Choroid plexus epithelial cell (primary cell): Measurements from ENCODE around the gene CMTM8.

ENCODE experiments used
- DNase-seq: peaks from one replicate; pipeline ENCODE4 v3.0.0-alpha.2; 2010; ENCODE audit warnings: low read depth
- H3K4me3 ChIP-seq: 2 replicates; pipeline ENCODE4 v1.5.1; 2011; ENCODE audit warnings: low read depth, mild to moderate bottlenecking, control low read depth, low read length, moderate library complexity
- CTCF ChIP-seq: conservative IDR thresholded peaks from 2 replicates; pipeline ENCODE4 v1.5.1; 2011; ENCODE audit warnings: low read depth, mild to moderate bottlenecking, control low read depth, inconsistent platforms, low read length, moderate library complexity

CMTM8 gene

GRCh38 chr3:32372213-32372490 is 133.7 kb downstream of the CMTM8 start:
- no peak overlapping the region for H3K4me3 ChIP-seq
- no peak for DNase-seq
- no peak for TF ChIP-seq CTCF

DNA sequence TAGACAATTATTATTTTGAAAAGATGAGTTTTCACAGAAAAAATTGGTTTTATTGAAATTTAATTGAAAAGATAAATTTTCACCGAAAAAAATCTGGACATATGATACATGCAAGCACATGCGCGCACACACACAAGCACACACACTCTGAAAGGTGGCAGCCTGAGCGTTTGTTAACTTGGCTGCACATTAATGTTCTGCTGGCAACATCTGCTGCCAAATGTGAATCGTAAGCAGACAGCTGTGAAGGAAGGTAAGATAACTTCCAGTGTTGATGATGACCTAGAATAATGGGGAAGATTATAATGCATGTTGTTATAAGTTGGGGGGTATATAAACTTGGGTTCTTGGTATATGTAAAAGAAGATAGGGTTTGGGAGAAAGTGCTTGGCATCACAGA is 134.8 kb downstream of the CMTM8 start:
- no peak for TF ChIP-seq CTCF

DNA sequence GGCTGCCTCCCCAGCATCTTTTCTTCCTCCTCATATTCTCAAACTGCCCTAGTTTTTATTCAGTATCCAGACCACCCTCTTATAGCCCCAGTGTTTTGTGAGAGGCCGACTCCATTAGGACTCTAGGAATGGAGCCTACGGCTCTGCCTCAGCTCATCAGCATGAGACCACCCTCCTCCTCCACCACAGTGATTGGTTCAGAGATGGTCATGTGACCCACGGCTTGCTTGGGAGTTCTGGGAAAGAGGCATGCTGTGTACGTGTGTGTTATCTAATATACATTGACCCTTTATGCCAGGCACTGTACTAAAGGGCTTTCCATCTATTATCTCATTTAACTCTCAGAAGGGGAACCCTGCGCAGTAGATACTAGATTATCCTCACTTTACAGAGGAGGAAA is 135.4 kb downstream of the CMTM8 start:
- TF ChIP-seq CTCF = no peak
- H3K4me3 ChIP-seq = no peak overlapping the region
- DNase-seq = no peak

More for the DNA sequence above, 134.8 kb downstream of the CMTM8 start:
- DNase-seq = no peak
- H3K4me3 ChIP-seq = no peak overlapping the region

DNA sequence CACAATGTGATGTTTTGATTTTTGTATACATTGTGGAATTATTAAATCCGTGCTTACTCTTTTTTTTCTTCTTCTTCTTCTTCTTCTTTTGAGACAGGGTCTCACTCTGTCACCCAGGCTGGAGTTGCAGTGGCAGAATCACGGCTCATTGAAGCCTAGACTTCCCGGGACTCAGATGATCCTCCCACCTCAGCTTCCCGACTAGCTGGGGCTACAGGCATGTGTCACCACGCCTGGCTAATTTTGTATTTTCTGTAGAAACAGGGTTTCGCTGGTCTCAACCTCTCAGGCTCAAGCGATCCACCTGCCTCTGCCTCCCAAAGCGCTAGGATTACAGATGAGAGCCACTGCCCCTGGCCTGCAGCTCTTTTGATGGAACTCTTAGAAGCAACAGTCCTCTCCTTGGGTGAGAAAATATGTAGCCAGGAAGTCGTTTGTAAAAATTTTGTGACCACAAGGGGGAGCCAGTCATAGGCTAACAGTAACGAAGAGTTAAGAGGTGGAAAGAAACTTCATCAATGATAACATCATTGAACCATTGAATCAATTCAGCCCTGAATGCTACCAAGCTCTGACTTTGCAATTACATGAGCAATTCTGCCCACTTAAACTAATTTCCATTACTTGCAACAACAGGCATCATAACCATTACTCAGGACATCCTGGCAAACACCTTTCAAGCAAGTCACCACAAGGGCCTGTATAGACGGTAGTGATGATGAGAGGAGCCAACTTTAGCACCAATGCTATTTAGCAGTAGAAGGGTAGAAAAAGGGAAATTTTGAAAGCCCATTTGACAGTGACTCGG is 136.5 kb downstream of the CMTM8 start:
- peak; percentile 86 for DNase-seq
- no peak overlapping the region for H3K4me3 ChIP-seq
- TF ChIP-seq CTCF = peak; percentile 65

DNA sequence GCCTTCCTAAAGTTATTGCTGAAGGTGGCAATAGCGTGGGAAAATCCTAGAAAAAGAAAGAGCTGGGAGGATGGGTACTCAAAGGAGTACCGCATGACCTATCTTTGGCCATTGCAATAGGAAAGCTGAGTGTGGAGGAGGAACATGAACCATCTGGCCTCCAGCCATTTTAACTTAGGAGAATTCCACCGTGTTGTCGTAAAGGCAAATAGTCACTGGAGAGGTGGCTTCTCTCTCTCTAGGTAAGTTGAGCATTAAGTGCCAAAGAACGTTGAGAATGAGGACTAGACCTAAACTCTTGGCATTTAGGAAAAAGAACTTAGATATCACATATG is 137.1 kb downstream of the CMTM8 start:
- no peak for TF ChIP-seq CTCF

DNA sequence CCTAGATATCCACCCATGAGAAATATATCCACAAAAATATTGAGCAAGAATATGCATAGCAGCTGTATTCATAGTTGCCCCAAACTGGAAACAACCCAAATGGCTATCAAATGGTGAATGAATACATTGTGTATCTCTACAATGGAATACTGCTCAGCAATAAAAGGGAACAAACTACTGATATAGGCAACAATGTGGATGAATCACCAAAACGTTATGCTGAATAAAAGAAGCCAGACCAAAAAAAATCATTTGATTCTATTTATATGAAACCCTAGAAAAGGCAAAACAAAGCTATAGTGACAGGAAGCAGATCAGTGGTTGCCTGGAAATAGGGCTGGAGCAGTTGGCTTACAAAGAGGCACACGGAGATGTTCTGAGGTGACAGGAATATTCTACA is 137.6 kb downstream of the CMTM8 start:
- no peak for DNase-seq
- no peak for TF ChIP-seq CTCF
- H3K4me3 ChIP-seq = no peak overlapping the region

More for the DNA sequence above, 137.1 kb downstream of the CMTM8 start:
- no peak for DNase-seq
- H3K4me3 ChIP-seq = no peak overlapping the region

GRCh38 chr3:32379831-32380500 is 141.5 kb downstream of the CMTM8 start:
- no peak for TF ChIP-seq CTCF
- no peak overlapping the region for H3K4me3 ChIP-seq
- no peak for DNase-seq
